A673 (cell line): Measurements from ENCODE around the gene LEFTY2.

Source experiments
- CTCF ChIP-seq: fragments of 300-800, 200-600 bp; sonication (generic); conservative IDR thresholded peaks from 2 replicates; pipeline ENCODE4 v1.5.1; 2017; ENCODE audit warnings: low read depth, mild to moderate bottlenecking, antibody characterized with exemption, low read length, moderate library complexity, mixed read lengths
- EZH2 ChIP-seq: fragments of 200-600 bp; sonication (generic); IDR thresholded peaks from 2 replicates; pipeline ENCODE4 v1.6.1; 2017; ENCODE audit warnings: borderline replicate concordance, low read depth, mild to moderate bottlenecking, mixed read lengths, antibody characterized with exemption, low read length; ENCODE audit not compliant: poor library complexity, severe bottlenecking

GRCh38 chr1:225946082-225946620 is 5.1 kb upstream of the LEFTY2 start:
- no peak for TF ChIP-seq CTCF
- TF ChIP-seq EZH2: no peak
